Endometrial microvascular endothelial cells (primary cell): Measurements from ENCODE around the gene TTLL11. TPM values are rescaled to one million over a fixed set of nuclear protein-coding genes. Genes with fewer than 3 reads are reported as not detected.

Experiments used
- in situ Hi-C: cut with HindIII; loops from 2 replicates; pipeline ENCODE4 v1.10.0; 2017; ENCODE audit warnings: low sequenced_read_pairs, low pct_unique_long_range_greater_than_20kb; ENCODE audit errors: inconsistent ontology term
- total RNA-seq: library from RNA; depleted of rRNA; stranded (reverse); fragments of >200 nt; gene quantifications from one replicate; pipeline ENCODE4 v1.2.3, GENCODE V29; 2015; ENCODE audit errors: inconsistent ontology term

Gene TTLL11
- total RNA-seq, 1 donor from 2014 or later, result 2.0 TPM

DNA sequence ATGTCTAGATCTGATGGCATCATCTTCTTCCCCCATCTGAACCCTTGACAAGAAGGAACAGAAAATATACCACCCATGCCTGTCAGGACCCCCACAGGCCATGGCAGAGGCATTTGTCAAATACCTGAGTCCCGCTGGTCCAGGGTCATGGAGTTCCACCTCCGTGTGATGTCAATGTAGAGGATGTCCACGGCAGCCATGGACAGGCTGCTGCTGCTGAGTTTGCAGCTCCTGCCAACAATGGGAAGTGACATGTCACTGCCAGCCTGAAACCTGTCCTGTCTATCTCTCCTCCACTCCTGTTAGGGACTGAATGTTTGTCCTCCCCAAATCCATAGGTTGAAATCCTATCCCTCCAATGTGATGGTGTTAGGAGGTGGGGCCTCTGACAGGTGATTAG lies 232.9 kb downstream of the TTLL11 start:
- in situ Hi-C loops, result no loop called here

DNA sequence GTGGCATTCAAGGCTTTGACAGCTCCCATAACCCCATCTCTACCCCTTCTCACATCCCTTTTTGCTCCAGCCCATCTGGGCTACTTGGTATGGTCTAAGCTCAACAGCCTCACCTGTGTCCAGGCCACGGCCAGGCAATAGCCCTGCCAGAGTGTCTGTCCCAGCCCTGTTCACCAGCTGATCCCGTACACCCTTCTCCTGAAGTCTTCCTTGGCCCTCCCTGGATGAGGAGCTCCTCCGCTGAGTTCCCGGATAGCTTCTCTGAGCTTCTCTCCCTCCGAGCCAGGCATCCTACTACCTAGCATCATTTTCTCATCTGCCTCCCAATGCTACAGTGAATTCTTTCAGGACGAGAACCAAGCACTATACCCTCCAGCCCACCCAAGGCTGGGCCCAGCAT lies 233.5 kb downstream of the TTLL11 start:
- in situ Hi-C loops, result no loop called here

DNA sequence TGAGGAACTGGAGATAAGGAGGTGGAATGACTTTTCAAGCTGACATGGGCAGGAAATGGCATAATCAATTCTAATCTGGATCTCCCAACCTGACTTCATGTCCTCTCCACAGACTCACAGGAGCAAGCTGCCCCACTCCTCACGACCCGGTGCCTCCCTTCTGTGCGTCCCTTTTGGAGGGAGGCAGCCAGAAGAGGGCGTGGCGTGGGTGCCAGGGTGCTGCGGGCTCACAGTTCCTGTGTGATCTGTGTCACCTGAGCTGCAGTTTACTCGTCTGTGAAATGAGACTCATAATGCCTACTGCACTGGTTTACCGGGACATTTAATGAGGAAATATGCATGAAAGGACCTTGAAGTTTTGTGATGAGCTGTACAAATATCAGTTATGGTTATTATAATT lies 234.3 kb downstream of the TTLL11 start:
- in situ Hi-C loops, result no loop called here

DNA sequence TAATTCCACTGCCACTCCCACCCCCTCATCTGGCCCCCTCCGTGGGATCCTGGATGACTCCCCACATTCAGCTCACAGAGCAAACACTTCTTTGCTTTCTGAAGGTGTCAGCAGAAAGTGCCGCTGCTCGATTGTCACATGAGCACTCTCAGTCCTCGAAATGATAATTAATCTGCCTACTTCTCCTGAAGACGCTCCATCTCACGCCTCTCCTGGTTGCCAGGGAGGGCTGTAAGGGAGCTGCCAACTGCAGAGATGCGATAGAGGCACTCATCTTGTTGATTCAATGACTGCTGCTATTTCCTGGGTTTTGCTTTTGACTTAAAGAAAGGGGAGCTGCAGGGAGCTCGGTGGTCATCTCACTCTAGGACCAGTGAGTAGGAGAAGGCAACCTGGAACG lies 235.2 kb downstream of the TTLL11 start:
- in situ Hi-C loops, result no loop called here

DNA sequence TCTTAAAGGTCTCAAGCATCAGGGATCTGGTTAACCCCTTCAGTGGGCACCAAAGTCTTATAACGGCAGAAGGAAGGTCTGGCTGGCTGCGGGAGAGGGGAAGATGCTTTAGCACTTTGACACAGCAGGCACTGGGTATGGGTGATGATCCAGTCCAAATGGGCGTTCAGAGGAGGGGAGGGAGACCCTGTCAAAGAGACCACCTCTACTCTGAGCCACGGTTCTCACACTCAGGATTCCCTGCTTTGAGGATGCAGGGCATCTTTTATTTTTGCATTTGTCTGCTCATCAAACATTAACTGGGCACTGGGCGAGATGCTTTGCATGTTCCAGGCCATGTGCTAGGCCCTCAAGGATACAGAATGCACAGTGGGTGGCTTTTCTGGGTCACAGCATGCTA lies 237.6 kb downstream of the TTLL11 start:
- in situ Hi-C loops, result no loop called here

DNA sequence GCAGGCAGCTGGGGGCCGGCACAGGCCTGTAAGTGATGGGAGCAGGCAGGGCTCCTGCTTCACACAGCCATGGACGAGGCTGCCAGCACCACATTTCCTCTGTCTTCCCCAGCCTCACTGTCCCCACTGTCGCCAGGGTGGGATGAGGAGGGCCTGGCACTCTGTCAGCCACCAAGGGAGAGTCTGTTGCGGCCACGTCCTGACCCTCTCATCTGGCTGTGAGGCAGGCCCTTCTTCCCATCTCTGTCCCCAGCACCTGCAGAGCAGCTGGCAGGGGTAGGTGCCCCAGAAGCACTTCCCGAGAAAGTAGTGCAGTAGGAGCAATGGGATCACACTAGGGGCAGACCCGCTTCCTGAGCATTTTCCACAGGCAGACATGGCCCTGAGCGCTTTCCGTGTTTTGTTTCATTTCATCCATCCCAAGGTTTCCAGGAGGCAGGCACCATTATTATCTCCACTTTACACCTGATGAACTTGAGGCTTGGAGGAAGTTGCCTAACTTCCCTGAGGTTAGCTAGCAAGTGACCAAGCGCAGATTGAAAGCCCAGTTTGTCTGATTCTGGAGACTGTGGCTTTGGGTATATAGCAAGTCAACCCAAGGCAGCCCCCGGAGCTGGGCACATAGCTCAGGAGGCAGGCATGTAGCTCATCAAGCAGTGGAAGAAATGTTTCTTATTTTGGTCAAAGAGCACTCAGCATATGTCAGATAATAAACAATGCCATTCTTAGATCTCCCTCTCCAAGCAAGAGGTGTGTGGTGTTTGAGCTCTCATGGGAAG lies 239.3 kb downstream of the TTLL11 start:
- in situ Hi-C loops, result no loop called here

DNA sequence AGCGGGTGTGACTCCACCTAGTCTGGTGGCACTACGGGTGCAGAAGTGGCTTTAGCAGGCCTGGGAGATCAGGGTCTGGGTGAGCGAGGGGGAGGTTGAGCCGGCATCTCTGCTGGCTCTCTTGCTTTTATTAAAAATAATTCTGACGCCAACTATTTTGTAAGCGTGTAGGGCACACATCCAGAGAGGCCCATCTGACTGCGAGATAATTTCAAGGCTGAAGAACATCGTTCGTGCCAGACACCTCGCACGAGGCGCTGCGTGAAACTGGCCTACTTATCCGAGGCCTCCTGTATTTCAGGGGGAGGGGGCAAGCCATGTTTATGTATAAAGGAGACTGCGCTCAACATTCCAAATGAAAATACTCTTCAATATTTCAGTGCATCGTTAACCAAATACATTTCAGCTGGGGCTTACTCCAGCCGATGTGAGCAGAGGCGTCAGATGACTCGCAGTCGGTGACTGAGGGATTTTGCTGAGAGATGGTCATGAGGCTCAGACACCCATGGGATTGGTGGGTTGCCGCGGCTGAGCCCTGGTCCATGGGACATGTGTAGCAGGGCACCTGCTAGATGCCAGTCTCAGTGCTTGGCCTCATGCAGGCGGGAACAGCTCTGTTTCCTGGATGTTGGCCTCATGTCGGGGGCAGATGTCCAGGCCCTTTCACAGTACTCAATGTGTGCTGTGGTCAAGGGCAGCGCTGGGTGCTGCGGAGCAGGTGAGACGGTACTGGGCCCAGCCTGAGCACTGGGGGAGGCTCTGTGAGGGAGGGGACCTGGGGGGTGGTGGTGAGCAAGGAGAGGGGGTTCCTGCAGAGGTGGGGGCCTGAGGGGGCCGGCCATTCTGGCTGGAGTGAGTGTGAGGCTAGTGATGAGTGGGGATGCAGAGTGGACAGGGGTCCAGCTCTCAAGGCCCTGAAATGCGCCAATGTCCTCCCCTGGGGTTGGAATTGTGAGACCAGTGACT lies 240.2 kb downstream of the TTLL11 start:
- in situ Hi-C loops, result no loop called here

DNA sequence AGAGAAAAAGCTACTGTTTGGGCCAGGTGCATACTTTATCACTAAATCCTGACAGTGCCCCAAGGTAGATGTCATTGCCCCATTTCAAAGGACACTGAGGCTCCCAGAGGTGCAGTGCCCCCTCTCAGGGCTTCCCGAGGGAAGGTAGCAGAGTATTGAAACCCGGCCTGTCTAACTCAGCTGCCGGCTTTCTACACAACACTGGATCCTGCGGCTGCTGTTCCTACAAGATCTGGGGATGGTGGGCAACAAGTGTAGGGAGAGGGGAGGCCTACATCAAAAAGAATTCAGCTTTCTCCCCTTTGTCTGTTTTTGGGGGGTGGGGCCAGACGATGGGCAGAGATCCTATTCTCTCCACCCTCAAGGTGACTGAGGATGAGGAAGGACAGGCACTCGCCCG lies 240.9 kb downstream of the TTLL11 start:
- in situ Hi-C loops, result no loop called here

DNA sequence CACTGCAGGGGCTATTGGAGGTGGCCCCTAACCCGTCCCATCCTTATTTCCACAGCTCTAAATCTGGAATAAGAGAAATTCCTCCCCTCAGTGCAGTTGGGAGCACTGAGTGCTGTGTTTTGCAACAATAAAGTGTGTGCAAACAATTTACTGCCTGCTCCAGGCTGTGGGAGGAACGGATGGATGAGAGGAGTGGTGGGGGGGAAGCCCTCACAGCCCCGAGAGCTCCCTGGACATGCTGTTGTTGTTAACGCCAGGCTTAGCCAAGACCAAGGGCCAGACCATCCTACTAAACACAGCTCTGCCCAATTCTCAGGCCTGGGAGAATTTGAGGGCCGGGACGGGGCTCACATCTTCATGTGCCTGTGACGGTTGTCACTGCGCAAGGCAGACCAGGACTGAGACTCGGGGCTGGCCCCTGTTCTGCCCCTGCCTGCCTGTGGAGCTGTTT lies 241.4 kb downstream of the TTLL11 start:
- in situ Hi-C loops, result no loop called here

DNA sequence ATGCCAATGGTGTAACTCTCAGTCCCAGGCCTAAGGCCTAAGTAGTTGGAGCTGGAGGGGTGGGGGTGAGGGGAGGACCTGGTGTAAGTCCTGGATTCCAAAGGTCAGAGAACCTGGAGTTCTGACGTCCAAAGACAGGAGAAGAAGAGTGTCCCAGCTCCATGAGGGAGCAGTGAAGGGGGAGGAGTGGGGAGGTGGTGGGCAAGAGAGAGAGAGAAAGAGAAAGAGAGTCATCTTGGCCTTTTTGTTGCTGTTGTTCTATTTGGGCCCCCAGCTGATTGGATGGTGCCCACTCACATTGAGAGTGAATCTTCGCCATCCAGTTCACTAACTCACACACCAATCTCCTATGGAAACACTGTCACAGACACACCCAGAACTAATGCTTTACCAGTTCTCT lies 242.7 kb downstream of the TTLL11 start:
- in situ Hi-C loops, result no loop called here

DNA sequence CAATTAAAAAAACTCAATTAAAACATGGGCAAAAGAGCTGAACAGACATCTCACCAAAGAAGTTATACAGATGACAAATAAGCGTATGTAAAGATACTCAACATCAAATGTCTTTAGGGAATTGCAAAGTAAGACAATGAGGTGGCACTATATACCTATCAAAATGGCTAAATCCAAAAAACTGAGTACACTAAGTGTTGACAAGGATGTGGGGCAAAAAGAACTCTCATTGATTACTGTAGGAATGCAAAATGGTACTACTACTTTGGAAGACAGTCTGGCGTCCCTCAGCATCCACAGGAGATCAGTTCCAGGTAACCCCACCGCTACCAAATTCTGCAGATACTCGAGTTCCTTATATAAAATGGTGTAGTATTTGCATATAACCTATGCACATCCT lies 243.6 kb downstream of the TTLL11 start:
- in situ Hi-C loops, result no loop called here

DNA sequence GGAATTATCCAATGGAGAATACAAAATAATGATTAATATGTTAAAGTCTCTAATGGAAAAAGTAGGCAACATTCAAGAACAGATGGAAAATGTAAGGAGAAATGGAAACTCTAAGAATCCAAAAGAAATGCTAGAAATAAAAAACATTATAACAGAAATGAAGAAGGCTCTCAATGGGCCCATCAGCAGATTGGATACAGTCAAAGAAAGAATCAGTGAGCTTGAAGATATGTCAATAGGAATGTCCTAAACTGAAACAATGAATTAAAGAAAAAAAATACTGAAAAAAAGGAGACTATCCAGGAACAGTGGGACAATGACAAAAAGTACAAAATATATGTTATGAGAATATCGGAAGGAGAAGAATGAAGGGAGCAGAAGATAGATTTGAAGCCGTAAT lies 248.5 kb downstream of the TTLL11 start:
- in situ Hi-C loops, result no loop called here

DNA sequence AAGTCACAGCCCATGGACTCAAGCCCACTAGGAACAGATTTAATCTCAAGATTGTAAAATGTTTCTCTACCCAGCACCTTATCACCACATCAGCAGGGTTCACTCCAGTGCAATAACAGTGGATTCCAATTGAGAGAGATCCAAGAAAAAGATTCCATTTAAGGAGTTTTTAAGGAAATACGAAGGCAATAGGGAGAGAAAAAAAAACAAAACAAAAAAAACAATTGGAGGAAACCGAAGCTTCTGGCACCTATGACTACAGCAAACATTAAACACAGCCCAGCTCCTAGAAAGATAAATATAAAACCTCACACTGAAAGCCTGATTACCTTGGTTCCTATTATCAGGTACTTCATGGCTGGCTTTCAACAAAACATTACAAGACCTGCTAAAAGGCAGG lies 249.0 kb downstream of the TTLL11 start:
- in situ Hi-C loops, result no loop called here

DNA sequence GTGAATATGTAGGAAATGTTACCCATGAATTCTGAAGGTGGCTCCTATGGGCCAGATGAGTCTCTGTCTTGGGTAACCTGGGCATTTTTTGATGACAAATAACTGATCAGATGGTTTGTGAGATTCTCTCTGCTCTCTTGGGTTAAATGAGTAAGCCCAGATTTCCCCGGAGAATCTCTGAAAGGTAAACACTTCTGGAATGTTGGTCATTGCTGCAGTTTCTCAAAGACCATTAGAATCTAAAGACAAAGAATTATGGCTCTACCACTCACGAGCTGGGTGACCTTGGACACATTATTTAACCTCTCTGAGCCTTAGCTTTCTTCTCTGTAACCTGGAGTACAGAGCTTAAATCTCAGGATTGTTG lies 250.5 kb downstream of the TTLL11 start:
- in situ Hi-C loops, result no loop called here

DNA sequence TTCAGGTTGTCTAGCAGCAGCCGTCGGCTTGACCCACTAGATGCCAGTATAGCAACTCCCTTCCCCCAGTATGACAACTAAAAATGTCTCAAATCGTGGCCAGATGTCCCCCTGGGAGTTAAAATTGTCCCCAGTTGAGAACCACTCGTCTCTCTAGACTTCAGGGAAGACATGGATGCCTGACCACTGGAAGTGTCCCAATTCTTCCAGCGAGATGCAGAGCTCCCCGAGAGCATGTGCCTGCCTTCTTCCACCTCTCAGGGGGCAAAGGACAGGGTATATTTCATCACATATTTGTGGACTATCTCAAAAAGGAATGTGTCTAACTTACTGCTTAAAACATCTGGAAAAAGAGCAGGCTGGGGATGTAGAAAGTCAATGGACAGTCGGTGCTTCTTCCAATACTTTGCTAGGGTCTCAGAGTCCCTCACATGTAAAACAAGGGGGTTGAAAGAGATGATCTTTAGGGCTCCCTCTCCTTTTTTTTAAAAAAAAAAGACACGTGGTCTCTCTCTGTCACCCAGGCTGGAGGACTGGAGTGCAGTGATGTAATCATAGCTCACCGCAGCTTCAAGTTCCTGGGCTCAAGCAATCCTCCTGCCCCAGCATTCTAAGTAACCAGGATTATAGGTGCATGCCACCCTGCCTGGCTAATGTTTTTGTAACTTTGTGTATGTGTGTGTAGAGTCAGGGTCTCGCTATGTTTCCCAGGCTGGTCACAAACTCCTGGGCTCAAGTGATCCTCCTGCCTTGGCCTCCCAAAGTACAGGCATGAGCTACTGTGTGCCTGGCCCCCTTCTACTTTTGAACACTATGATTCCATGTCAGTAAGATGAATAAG lies 251.1 kb downstream of the TTLL11 start:
- in situ Hi-C loops, result no loop called here

DNA sequence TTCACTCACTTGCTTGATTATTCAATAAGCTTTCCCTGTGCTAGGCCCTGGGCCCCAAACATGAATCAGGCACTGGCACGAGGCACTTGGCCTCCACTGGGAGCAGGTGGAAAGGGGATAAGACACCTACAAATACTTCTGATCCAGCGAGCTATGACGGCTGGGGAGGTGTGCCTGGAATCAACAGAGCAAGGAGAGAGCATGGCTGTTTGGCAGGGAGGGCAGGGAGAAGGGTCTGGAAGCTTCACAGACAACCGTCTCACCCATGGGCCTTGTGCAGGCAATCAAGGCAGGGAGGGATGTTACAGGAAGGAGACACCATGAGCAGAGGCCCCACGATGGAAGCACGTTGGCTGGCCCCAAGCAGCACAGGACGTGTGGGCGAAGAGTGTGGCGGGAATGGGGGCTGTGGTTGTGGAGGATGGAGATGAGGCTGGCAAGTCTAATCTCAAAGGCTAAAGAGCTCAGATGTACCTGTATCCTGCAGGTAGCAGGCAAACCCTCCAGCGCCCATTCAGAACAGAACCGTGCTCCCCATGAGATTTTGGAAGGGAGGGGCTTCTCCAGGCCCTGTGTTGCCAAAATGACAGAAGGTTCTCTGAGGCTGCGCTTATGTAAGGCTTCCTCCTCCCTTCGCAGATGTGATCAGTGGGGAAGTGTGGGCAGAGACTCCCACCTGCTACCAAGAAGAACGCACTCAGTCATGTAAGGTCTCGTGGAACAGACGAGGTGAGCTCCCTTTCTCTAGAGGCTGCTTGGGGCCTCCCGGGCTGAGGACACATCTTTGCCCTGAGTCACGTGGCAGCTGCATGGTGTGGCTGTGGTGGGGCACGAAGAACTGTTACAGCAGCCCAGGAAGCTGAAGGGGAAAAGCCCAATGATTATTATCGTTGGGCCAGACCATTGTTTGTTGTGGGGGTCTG lies 252.0 kb downstream of the TTLL11 start:
- in situ Hi-C loops, result no loop called here

DNA sequence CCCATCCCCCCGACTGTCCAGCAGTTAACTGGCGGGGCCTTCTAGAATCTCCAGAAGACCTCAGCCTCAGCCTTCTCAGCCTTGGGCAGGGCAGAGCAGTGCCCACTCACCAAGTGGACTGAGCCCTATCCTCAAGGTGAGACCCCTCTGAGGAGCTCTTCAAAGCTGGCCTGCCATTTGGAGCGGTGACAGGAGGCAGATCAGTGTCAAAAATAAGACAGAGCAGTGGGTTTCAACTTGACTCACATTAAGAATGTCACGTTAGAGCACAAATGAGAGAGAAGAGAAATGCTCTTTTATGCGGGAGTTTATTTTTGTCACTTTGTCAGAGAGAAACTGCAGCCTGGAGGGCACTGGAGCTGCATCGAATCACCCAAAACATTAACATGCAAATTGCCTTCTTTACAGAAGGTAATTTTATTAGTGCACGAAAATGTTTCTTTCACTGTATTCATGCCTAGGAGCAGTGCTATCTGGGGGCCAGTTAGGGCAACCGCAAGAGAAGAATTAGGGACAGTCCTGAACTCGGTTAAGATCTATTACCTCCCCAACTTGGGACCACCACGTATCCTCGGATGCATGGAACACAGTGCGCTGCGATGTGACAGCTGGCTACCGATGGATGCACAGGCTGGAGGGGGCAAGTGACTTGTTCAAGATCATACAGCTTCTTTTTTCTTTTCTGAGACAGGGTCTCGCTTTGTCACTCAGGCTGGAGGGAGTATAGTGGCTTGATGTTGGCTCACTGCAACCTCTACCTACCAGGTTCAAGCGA lies 253.2 kb downstream of the TTLL11 start:
- in situ Hi-C loops, result no loop called here
